GM12878 (cell line): Measurements from ENCODE around the gene ASTN1. TPM values are rescaled to one million over a fixed set of nuclear protein-coding genes. Genes with fewer than 3 reads are reported as not detected.

Source experiments
- ATF3 ChIP-seq: IDR thresholded peaks from 2 replicates; pipeline ENCODE4 v1.6.1; 2011; ENCODE audit warnings: low read depth, mild to moderate bottlenecking, low read length, moderate library complexity, borderline replicate concordance; ENCODE audit errors: extremely low read depth
- HCFC1 ChIP-seq: fragments of 150-350 bp; IDR thresholded peaks from 2 replicates; pipeline ENCODE4 v1.6.1; 2014; ENCODE audit warnings: low read length
- KAT2A ChIP-seq: conservative IDR thresholded peaks from 2 replicates; pipeline ENCODE4 v1.6.1; 2011; ENCODE audit warnings: low read depth, low read length; ENCODE audit not compliant: control insufficient read depth
- LARP7 ChIP-seq: fragments of 450-650 bp; IDR thresholded peaks from 2 replicates; pipeline ENCODE4 v1.6.1; 2017; ENCODE audit warnings: mild to moderate bottlenecking
- MTA3 ChIP-seq: IDR thresholded peaks from 2 replicates; pipeline ENCODE4 v1.6.1; 2012; ENCODE audit warnings: low read length, inconsistent platforms, borderline replicate concordance
- RAD51 ChIP-seq: fragments of 450-650 bp; IDR thresholded peaks from 2 replicates; pipeline ENCODE4 v1.6.1; 2016; ENCODE audit warnings: moderate library complexity, mild to moderate bottlenecking, inconsistent platforms
- ZBTB4 ChIP-seq: fragments of 450-650 bp; formaldehyde crosslinking; IDR thresholded peaks from 2 replicates; pipeline ENCODE4 v1.4.0; 2022; ENCODE audit warnings: mild to moderate bottlenecking, moderate library complexity
- ZNF622 ChIP-seq: fragments of 450-650 bp; IDR thresholded peaks from 2 replicates; pipeline ENCODE4 v1.6.1; 2017; ENCODE audit warnings: mild to moderate bottlenecking, inconsistent platforms
- polyA plus RNA-seq, 11 experiments: library from polyadenylated mRNA; depleted of rRNA in 4 of 11; unstranded in 6 of 11; stranded (reverse) in 5 of 11; fragments of >200 nt; fragmentation: Nextera tagmentation in 4 of 11; fragmentation: Illumina TruSeq in 1 of 11; extraction: Ambion mirVana in 4 of 11; extraction: Trizol in 1 of 11; gene quantifications; 1 replicate in 1 of 11; 2 replicates in 10 of 11; pipeline versions ENCODE4 v1.2.1 to v1.2.3, GENCODE V29; 2011 to 2016; ENCODE audit warnings: inconsistent platforms in 2 of 11, missing spikeins in 2 of 11, low read depth in 1 of 11
- total RNA-seq, 4 experiments: library from RNA; depleted of rRNA in 3 of 4; stranded (reverse); fragments of >200 nt in 3 of 4; fragmentation: Illumina TruSeq in 1 of 4; extraction: Trizol in 1 of 4; gene quantifications; 2 replicates each; pipeline versions ENCODE4 v1.2.1 to v1.2.3, GENCODE V29; 2013 to 2021

Gene ASTN1
- total and polyA plus RNA-seq, 10 of the 15 experiments (the other 5 are each of a cell fraction or from before 2014, with no cell fraction given), result 0.04 TPM; not detected in 9

- TF ChIP-seq ATF3 (no peak), RAD51 (no peak), LARP7 (no peak), ZNF622 (no peak), HCFC1 (no peak), MTA3 (no peak), KAT2A (no peak), ZBTB4 (CRISPR knock-in tag) (no peak)
Measured at GRCh38 chr1:177145106-177146070, 19.1 kb downstream of the ASTN1 start (continued).
